Nephron (organoid): ENCODE measurements around the gene CHST4.
A peak's percentile ranks its signal among the peaks of the same experiment; 100 is the strongest.
"Not testable (repeated sequence)": the region's sequence is repeated elsewhere in the genome, so short reads cannot be mapped to it uniquely, and the experiment has no call there.

Experiments used
- H3K27ac Mint-ChIP-seq, 3 experiments: 2 replicates each; pipeline ENCODE4 v1.8.0; 2020; ENCODE audit warnings: mixed read lengths in 3 of 3, mild to moderate bottlenecking in 2 of 3, moderate library complexity in 1 of 3
- H3K27me3 Mint-ChIP-seq: 2 replicates; pipeline ENCODE4 v1.8.0; 2021; ENCODE audit warnings: low read depth, mild to moderate bottlenecking, moderate library complexity, mixed read lengths
- H3K36me3 Mint-ChIP-seq: 2 replicates; pipeline ENCODE4 v1.8.0; 2020; ENCODE audit warnings: low read depth, mixed read lengths
- H3K4me1 Mint-ChIP-seq: 2 replicates; pipeline ENCODE4 v1.8.0; 2020; ENCODE audit warnings: mixed read lengths
- H3K4me3 Mint-ChIP-seq, 3 experiments: 2 replicates each; pipeline ENCODE4 v1.8.0; 2020; ENCODE audit warnings: mild to moderate bottlenecking in 3 of 3, mixed read lengths in 3 of 3, moderate library complexity in 2 of 3
- H3K9me3 Mint-ChIP-seq: 2 replicates; pipeline ENCODE4 v1.8.0; 2020; ENCODE audit warnings: mixed read lengths
- TF ChIP-seq, protein P1 (sequence below), 3 experiments: fragments of 200-600 bp; sonication (generic); IDR thresholded peaks; one replicate each; pipeline ENCODE4 v1.5.0; 2021; ENCODE audit warnings: antibody characterized with exemption in 3 of 3; ENCODE audit not compliant: unreplicated experiment in 3 of 3

Gene CHST4

DNA sequence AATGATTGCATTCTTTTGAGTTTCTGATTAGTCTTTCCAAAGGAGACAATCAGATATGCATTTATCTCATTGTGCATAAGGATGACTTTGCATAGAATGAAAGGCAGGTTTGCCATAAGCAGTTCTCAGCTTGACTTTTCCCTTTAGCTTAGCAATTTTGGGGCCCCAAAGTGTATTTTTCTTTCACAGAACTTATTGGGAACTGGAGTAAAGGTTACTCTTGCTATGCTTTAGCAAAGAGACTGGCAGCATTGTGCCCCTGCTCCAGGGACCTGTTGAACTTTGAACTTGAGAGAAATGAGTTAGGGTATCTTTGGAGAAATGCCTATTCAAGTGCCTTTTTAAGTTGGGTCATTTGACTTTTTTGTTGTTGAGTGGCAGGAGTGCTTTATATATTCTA lies 33.6 kb downstream of the CHST4 start:
- H3K27ac Mint-ChIP-seq, result no peak overlapping the region
- H3K4me3 Mint-ChIP-seq, result no peak overlapping the region
- peaks cover 14% of the 10 kb centered on the region for H3K9me3 Mint-ChIP-seq
- H3K4me1 Mint-ChIP-seq, result no peaks in the 10 kb centered on the region
- TF ChIP-seq, protein P1, sequence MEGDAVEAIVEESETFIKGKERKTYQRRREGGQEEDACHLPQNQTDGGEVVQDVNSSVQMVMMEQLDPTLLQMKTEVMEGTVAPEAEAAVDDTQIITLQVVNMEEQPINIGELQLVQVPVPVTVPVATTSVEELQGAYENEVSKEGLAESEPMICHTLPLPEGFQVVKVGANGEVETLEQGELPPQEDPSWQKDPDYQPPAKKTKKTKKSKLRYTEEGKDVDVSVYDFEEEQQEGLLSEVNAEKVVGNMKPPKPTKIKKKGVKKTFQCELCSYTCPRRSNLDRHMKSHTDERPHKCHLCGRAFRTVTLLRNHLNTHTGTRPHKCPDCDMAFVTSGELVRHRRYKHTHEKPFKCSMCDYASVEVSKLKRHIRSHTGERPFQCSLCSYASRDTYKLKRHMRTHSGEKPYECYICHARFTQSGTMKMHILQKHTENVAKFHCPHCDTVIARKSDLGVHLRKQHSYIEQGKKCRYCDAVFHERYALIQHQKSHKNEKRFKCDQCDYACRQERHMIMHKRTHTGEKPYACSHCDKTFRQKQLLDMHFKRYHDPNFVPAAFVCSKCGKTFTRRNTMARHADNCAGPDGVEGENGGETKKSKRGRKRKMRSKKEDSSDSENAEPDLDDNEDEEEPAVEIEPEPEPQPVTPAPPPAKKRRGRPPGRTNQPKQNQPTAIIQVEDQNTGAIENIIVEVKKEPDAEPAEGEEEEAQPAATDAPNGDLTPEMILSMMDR (IDR thresholded peaks at IDR 0.05; ENCODE audit: unreplicated experiment in 3 of 3), result no peak
- H3K36me3 Mint-ChIP-seq, result peaks cover 15% of the 10 kb centered on the region
- H3K27me3 Mint-ChIP-seq, result peaks cover 13% of the 10 kb centered on the region

DNA sequence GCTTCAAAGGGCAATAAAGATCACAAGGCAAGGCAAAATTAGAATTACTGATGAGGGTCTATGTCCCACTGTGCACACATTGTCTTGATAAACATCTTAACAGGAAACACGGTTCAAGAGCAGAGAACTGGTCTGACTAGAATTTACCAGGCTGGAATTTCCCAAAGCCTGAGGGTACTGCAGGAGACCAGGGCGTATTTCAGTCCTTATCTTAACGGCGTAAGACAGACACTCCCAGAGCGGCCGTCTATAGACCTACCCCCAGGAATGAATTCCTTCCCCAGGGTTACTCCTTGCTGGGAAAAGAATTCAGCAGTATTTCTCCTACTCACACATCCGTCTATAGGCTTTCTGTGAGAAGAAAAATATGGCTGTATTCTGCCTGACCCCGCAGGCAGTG lies 35.7 kb downstream of the CHST4 start:
- not testable (repeated sequence) for H3K4me1 Mint-ChIP-seq, H3K36me3 Mint-ChIP-seq, H3K4me3 Mint-ChIP-seq, H3K27ac Mint-ChIP-seq
- Mint-ChIP-seq H3K27me3 (peaks cover 12% of the 10 kb centered on the region), H3K9me3 (peaks cover 14% of the 10 kb centered on the region)

DNA sequence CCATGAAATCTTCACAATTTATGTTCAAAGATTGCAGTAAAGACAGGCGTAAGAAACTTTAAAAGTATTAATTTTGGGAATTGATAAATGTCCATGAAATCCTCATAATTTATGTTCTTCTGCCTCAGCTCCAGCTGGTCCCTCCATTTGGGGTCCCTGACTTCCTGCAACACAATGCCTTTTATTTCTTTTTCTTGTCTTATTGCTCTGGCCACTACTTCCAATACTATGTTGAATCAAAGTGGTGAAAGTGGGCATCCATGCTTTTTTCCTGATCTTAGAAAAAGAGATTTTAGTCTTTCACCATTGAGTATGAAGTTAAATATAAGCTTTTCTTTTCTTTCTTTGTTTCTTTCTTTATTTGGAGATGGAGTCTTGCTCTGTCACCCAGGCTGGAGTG lies 36.3 kb downstream of the CHST4 start:
- Mint-ChIP-seq H3K27me3 (peaks cover 7% of the 10 kb centered on the region), H3K4me1 (peaks cover 9% of the 10 kb centered on the region), H3K9me3 (peaks cover 14% of the 10 kb centered on the region), H3K27ac (no peak overlapping the region), H3K4me3 (no peak overlapping the region), H3K36me3 (peaks cover 4% of the 10 kb centered on the region)
- TF ChIP-seq, protein P1 (IDR thresholded peaks at IDR 0.05; ENCODE audit: unreplicated experiment in 3 of 3), result no peak

DNA sequence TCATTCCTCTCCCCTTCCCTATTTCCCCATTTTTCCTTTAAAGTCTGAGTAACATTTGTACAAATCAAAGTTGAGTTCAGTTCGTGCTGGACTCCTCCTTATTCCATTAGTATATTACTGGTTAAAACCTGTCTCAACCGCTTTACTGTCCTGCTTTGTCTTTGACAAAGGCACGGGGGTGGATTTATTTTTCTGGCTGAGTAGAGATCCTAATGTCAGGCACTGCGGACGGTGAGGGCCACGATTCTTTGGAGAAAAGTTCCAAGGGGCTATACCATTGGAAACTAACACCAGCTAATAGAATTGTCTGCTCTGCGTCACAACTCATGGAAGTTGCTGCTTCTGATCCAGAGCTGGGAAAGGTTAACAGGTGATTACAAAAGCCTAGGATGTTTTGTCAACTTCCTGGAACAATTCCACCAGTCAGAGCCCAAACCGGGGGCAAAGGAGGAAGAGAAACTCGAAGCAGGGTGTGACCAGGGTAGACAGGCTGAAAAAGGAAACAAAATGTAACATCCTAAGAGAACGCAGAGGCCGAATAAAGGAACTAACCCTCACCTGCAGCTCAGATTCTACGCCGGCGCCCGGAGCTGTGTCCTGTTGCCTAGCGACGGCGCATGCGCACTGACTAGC lies 38.2 kb downstream of the CHST4 start:
- TF ChIP-seq, protein P1 (IDR thresholded peaks at IDR 0.05; ENCODE audit: unreplicated experiment in 3 of 3), result no peak
- Mint-ChIP-seq H3K27me3 (peaks cover 5% of the 10 kb centered on the region), H3K4me1 (peaks cover 15% of the 10 kb centered on the region)

DNA sequence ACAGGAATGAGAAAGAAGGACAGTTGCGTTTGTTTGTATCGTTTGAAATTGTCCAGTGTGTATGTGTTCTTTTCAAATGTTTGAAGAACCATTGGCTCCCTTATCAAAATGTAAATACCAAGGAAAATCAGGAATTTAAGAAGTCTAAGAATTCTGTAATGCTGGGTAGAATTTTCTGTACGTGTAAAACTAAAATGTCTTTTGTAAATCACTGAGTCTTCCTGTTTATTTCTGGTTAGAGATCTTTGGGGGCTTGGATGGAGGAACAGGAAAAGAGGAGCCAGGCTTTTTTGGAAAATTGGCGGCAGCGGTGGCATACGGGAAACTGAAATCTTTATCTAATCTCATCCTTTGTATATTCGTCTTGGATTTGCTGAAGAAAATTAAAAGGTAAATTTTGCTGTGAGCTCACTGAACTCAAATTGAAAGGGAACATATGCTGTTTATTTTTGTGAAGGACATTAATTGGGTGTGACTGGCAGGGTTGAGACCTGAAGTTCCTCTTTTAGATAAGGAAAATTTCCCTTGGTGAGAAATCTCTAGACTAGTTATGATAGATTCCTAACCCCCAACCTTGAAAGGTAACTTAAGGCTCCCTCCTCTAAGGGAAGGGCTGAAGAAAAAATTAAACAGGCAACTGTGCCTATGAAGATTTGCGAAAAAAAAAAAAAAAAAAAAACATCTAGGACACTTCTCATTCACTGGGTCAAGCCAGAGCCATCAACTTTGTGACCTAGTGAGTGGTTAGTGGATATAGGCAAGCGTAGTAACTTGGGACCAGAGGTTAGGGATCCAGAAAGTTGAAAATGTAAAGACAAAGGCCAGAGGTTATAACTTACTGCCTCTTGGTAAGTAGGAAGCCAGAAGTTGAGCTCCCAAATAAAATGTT lies 39.8 kb downstream of the CHST4 start:
- peaks cover 4% of the 10 kb centered on the region for H3K36me3 Mint-ChIP-seq
- TF ChIP-seq, protein P1 (IDR thresholded peaks at IDR 0.05; ENCODE audit: unreplicated experiment in 3 of 3), result no peak
- H3K9me3 Mint-ChIP-seq, result peaks cover 9% of the 10 kb centered on the region
- peak overlapping the region; percentile 58 to 94 (median 92) for H3K27ac Mint-ChIP-seq
- H3K4me3 Mint-ChIP-seq, result peak overlapping the region; percentile 92 to 95 (median 92)
- H3K27me3 Mint-ChIP-seq, result peaks cover 6% of the 10 kb centered on the region
- H3K4me1 Mint-ChIP-seq, result peaks cover 15% of the 10 kb centered on the region

More for the DNA sequence above, 38.2 kb downstream of the CHST4 start:
- Mint-ChIP-seq H3K36me3 (peaks cover 4% of the 10 kb centered on the region), H3K4me3 (peak overlapping the region; percentile 92 to 95 (median 92)), H3K27ac (peak overlapping the region; percentile 58 to 94 (median 92)), H3K9me3 (peaks cover 14% of the 10 kb centered on the region)

DNA sequence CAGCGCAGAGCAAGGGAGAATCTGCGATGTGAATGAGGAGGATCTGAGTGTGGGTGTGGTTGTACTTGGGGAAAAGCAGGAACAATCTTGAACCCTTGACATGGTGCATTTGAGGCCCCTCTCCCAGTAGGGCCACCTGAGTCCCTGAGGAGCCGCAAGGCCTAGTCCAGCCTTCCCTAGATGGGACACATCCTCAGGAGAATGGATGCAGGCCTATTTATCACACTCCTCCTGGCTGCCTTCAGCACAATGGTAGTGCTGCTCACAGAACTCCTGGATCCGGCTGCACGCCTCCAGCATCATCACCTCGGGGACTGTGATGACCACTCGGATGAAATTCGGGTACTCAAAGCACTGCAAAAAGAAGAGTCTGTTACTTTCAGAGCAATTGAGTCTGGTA lies 41.7 kb downstream of the CHST4 start:
- TF ChIP-seq, protein P1 (IDR thresholded peaks at IDR 0.05; ENCODE audit: unreplicated experiment in 3 of 3), result no peak
- H3K4me1 Mint-ChIP-seq, result peaks cover 21% of the 10 kb centered on the region
- no peaks in the 10 kb centered on the region for H3K9me3 Mint-ChIP-seq
- H3K4me3 Mint-ChIP-seq, result no peak overlapping the region
- no peaks in the 10 kb centered on the region for H3K36me3 Mint-ChIP-seq
- peaks cover 6% of the 10 kb centered on the region for H3K27me3 Mint-ChIP-seq
- peak overlapping the region in 1 of 3 experiments; percentile 49 for H3K27ac Mint-ChIP-seq
